ENCODE measurements around the gene ARSB.

Gene ARSB

GRCh38 chr5:78747055-78747454 is 238.1 kb downstream of the ARSB start:
- Histone ChIP-seq H4K20me1 (ENCODE audit: insufficient read depth, low read length) (no peaks in the 10 kb centered on the region), H3K4me1 (ENCODE audit: low read length) (peaks cover 11% of the 10 kb centered on the region), H3K9me3 (ENCODE audit: insufficient read depth, low read length) (no peaks in the 10 kb centered on the region), H3K4me3 (ENCODE audit: low read length) (no peak overlapping the region), H2AFZ (ENCODE audit: low read depth, low read length) (no peak overlapping the region), H3K27ac (ENCODE audit: low read length) (no peak overlapping the region), H3K4me2 (ENCODE audit: low read length) (no peak overlapping the region), H3K79me2 (ENCODE audit: low read length) (no peaks in the 10 kb centered on the region), H3K9ac (ENCODE audit: low read length) (no peak overlapping the region), H3K27me3 (ENCODE audit: low read depth, low read length) (no peaks in the 10 kb centered on the region), H3K36me3 (replicated peaks; ENCODE audit: low read depth, low read length) (no peaks in the 10 kb centered on the region)
- TF ChIP-seq CTCF (IDR thresholded peaks at IDR 0.05; ENCODE audit: low read depth, low read length), result no peak
- TF ChIP-seq EZH2phosphoT487 (IDR thresholded peaks at IDR 0.05; ENCODE audit: low read depth), result no peak

DNA sequence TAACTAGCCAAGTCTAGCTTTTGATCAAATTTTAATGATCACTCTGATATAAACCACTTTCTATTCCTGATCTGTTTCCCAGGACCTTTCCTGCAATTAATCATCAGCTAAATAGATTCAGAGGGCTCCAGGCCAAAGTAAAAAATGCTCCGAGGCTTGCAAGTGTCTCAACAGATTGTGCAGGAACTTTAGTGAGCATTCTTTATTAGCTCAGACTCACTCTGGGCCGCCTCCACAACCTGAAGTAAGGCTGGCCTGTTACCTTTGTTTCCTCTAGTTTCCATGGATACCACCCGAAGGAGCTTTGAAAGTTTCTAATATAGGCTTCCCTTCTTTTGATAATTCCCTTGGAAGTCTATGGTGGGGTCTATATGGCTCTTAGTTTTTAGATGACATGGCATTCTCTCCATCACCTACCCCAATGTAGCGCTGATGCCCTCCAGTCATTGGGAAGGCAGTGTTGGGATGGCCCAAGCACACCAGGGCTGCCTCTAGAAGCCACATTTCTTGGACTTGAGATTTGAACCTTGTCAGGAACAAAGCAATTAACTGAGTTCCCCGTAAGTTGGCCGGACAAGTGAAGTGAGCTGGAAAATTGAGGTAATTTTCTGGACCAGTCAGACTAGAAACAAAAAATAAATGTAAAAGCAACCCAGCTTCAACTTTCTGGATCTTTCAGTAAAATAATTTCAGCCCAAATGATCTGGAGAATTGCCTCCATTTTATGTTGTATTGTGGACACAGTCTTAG is 238.9 kb downstream of the ARSB start:
- Histone ChIP-seq H3K9me3 (ENCODE audit: insufficient read depth, low read length) (no peaks in the 10 kb centered on the region), H2AFZ (ENCODE audit: low read depth, low read length) (no peak overlapping the region), H3K4me2 (ENCODE audit: low read length) (no peak overlapping the region), H3K4me1 (ENCODE audit: low read length) (peaks cover 11% of the 10 kb centered on the region), H3K27me3 (ENCODE audit: low read depth, low read length) (no peaks in the 10 kb centered on the region), H4K20me1 (ENCODE audit: insufficient read depth, low read length) (no peaks in the 10 kb centered on the region), H3K27ac (ENCODE audit: low read length) (no peak overlapping the region), H3K79me2 (ENCODE audit: low read length) (no peaks in the 10 kb centered on the region), H3K4me3 (ENCODE audit: low read length) (no peak overlapping the region), H3K9ac (ENCODE audit: low read length) (no peak overlapping the region), H3K36me3 (replicated peaks; ENCODE audit: low read depth, low read length) (no peaks in the 10 kb centered on the region)
- TF ChIP-seq CTCF (IDR thresholded peaks at IDR 0.05; ENCODE audit: low read depth, low read length) (no peak), EZH2phosphoT487 (IDR thresholded peaks at IDR 0.05; ENCODE audit: low read depth) (no peak)

GRCh38 chr5:78744951-78745534 is 240.1 kb downstream of the ARSB start:
- Histone ChIP-seq H3K27me3 (ENCODE audit: low read depth, low read length) (no peaks in the 10 kb centered on the region), H3K4me2 (ENCODE audit: low read length) (no peak overlapping the region), H2AFZ (ENCODE audit: low read depth, low read length) (no peak overlapping the region), H4K20me1 (ENCODE audit: insufficient read depth, low read length) (no peaks in the 10 kb centered on the region), H3K9ac (ENCODE audit: low read length) (no peak overlapping the region), H3K27ac (ENCODE audit: low read length) (no peak overlapping the region), H3K4me1 (ENCODE audit: low read length) (peaks cover 11% of the 10 kb centered on the region), H3K79me2 (ENCODE audit: low read length) (no peaks in the 10 kb centered on the region), H3K9me3 (ENCODE audit: insufficient read depth, low read length) (no peaks in the 10 kb centered on the region), H3K4me3 (ENCODE audit: low read length) (no peak overlapping the region), H3K36me3 (replicated peaks; ENCODE audit: low read depth, low read length) (no peaks in the 10 kb centered on the region)
- no peak for TF ChIP-seq EZH2phosphoT487 (IDR thresholded peaks at IDR 0.05; ENCODE audit: low read depth)
- no peak for TF ChIP-seq CTCF (IDR thresholded peaks at IDR 0.05; ENCODE audit: low read depth, low read length)

GRCh38 chr5:78741019-78741418 is 244.1 kb downstream of the ARSB start:
- no peak overlapping the region for H3K27ac ChIP-seq (ENCODE audit: low read length)
- no peaks in the 10 kb centered on the region for H3K36me3 ChIP-seq (replicated peaks; ENCODE audit: low read depth, low read length)
- TF ChIP-seq EZH2phosphoT487 (IDR thresholded peaks at IDR 0.05; ENCODE audit: low read depth) (no peak), CTCF (IDR thresholded peaks at IDR 0.05; ENCODE audit: low read depth, low read length) (no peak)
- no peak overlapping the region for H3K4me3 ChIP-seq (ENCODE audit: low read length)
- no peak overlapping the region for H3K4me2 ChIP-seq (ENCODE audit: low read length)
- no peak overlapping the region for H2AFZ ChIP-seq (ENCODE audit: low read depth, low read length)
- H3K79me2 ChIP-seq (ENCODE audit: low read length), result no peaks in the 10 kb centered on the region
- peaks cover 4% of the 10 kb centered on the region for H3K4me1 ChIP-seq (ENCODE audit: low read length)
- no peaks in the 10 kb centered on the region for H3K27me3 ChIP-seq (ENCODE audit: low read depth, low read length)
- H4K20me1 ChIP-seq (ENCODE audit: insufficient read depth, low read length), result no peaks in the 10 kb centered on the region
- no peaks in the 10 kb centered on the region for H3K9me3 ChIP-seq (ENCODE audit: insufficient read depth, low read length)
- no peak overlapping the region for H3K9ac ChIP-seq (ENCODE audit: low read length)
